ENCODE data around the gene VPS9D1.

Gene VPS9D1

GRCh38 chr16:89657442-89658220 is 63.1 kb downstream of the VPS9D1 start, which contains the start of the genes CHMP1A and SPATA33:
Gene CHMP1A, minus strand, starts transcription at chr16:89657708. Its CDS starts 120 bp downstream, at chr16:89657588.
Gene SPATA33, plus strand, starts transcription at chr16:89657836. Its CDS starts 76 bp downstream, at chr16:89657912.
- DNase-seq: peak; percentile 78 to 91
